Stimulated activated CD8-positive, alpha-beta memory T cell treated with anti-CD3 and anti-CD28 coated beads, Interleukin-4, amount 100 ng/mL, for 24 hours (primary cell): ENCODE data around the gene PANX1.
"Not testable (repeated sequence)": the region's sequence is repeated elsewhere in the genome, so short reads cannot be mapped to it uniquely, and the experiment has no call there.

Experiments used
- DNase-seq: peaks from one replicate; pipeline ENCODE4 v3.0.0-alpha.2; 2020; ENCODE audit warnings: low read depth

PANX1 gene

DNA sequence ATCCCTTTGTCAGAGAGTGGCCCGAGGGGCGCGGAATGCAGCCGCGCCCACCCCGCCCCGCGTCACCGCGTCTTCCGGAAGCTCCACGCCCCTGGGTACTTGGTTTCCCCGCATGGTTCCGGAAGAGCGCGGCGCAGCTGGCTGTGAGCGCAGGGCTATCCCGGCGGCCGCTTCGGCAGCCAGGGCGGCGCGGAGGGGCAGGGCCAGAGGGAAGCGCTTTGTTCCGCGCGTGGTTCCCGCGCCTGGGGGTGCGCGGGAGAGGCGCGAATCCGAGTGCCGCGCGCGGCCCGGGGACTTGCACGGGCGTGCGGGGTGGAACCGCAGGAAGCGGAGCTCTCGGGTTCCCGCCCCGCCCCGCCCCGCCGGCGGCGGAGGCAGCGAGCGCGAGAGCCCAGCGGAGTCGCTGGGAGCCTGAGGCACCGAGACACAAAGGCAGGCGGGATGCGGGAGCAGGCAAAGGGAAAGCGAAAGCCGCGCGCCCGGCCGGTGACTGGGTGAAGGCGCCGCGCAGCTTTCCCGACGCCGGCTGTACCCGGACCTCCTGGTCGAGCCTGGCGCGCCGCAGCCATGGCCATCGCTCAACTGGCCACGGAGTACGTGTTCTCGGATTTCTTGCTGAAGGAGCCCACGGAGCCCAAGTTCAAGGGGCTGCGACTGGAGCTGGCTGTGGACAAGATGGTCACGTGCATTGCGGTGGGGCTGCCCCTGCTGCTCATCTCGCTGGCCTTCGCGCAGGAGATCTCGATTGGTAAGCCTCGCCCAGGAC is at the start of gene PANX1:
Gene PANX1, plus strand, starts transcription at position 96 of the 766 bp plus-strand sequence. Its CDS starts 472 bp downstream, at position 568.
- peak; percentile 70 for DNase-seq

DNA sequence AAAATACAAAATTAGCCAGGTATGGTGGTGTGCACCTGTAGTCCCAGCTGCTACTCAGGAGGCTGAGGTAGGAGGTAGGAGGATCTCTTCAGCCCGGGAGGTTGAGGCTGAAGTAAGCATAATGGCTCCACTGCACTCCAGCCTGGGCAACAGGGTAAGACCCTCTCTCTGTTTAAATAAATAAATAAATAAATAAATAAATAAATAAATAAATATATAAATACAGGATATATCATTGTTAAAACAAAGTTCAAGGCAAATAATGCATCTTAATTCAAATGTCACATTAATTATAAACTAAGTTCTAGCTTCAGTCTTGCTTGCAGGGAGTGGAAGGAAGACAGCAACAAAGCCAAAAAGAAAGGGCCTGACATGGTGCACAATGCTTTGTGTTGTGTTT is 44.5 kb upstream of the PANX1 start:
- DNase-seq = no peak

GRCh38 chr11:94088906-94089305 is 39.7 kb upstream of the PANX1 start:
- no peak for DNase-seq

DNA sequence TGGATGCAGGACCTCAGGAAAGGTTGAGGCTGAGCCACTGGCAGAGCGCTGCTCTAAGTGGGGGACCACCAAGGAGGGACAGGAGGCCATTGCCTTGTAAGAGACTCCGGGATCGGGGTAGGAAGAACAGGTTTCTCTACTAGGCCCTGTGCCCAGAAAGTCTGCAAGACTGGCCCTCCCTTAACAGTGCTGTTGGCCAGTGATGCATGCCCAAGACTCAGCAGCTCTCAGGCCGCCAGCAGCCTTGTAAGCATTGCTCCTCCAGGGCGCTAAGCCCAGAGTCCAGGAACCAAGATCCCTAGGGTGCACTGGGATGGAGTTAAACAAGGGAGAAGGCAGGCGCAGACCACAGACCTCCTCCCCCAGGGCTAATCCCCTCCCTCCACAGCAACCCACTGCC is 39.3 kb upstream of the PANX1 start:
- DNase-seq = no peak

DNA sequence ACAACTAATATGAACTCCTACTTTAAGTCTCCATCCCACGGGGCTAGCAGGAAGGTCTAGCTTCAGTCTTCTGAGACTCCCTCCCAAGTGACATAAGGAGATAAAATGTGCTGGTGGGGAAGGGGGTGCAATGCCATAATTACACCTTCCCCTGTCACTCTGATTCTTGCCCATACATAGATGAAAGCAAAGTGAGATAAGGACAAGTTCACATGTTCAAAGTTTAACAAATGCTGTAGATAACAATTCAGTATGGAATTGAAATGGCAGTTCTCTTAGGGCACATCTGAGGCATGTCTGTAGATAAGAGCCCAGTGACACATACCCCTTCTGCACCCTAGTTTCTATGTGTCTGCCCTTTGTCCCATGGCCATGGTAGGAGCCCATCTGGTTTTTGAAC is 38.2 kb upstream of the PANX1 start:
- DNase-seq = no peak

- no peak for DNase-seq
Observed at GRCh38 chr11:94091091-94091490, 37.5 kb upstream of the PANX1 start.

GRCh38 chr11:94100253-94100652 is 28.4 kb upstream of the PANX1 start:
- no peak for DNase-seq

DNA sequence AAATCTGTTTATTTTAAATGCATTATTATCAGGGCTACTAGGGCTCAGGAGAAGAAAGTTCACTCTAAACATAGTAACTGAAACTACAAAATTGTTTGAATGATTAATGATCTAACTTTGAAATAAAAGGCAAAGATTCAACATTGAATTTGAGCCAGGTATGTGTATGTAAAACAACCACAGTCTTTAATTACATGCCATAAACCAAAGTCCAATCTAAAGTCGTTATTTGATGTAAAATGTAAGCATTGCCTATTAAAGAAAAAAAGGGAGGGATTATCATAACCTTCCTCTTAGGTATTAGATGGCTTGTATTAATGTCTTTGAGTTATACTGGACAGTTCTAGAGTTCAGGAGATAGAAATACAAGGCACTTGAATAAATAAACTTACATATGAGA is 25.2 kb upstream of the PANX1 start:
- no peak for DNase-seq

DNA sequence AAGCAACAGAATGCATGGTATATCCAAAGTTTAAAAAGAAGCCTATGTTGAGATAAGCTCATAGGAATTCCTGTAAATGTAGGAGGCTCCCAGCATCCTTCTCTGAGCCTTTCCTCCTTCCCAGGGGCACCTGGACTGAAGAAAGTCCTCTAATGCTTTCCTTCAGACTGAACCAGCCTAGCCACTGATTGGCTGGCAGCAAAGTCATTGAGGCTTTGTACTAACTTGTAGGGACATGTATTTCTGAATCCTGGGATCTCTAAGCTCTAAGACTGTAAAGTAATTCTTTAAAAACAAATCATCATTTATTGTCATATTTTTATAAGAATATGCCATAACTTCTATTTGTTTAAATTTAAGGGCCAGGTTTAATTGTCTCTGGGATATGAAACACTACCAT is 23.9 kb upstream of the PANX1 start:
- no peak for DNase-seq

GRCh38 chr11:94106716-94107115 is 21.9 kb upstream of the PANX1 start:
- DNase-seq = no peak

DNA sequence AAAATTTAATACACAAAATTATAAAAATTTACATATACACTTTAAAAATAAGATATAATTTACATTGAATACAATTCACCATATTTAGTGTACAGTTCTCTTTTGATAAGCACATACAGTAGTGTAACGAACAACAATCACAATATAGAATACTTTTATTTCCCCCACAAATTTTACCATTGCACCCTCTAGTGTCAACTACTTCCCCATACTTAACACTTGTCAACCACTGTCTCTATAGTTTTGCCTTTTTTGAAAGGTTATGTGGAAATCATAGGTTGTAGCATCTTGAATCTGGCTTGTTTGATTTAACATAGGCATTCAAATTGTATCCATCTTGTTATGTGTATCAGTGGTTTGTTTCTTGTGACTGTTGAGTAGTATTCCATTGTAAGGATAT is 21.3 kb upstream of the PANX1 start:
- DNase-seq = no peak

GRCh38 chr11:94111241-94111640 is 17.4 kb upstream of the PANX1 start:
- no peak for DNase-seq

DNA sequence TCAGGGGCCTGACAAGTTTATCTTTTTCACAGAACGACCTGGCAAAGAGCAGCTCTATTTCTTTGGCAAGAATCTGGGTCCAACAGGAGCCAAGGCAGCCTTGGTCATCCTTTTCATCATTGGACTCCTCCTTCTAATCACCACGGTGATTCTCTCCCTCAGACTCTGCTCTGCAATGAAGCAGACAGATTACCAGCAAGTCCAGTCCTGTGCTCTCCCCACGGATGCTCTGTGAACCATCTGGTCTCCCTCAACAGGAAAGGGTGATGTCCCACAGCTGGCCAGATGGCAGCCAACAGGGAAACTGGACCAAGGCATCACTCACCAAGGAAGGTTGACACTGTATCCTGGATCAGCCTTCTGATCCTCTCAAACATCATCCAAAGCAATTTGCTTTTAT is 17.0 kb upstream of the PANX1 start:
- no peak for DNase-seq

DNA sequence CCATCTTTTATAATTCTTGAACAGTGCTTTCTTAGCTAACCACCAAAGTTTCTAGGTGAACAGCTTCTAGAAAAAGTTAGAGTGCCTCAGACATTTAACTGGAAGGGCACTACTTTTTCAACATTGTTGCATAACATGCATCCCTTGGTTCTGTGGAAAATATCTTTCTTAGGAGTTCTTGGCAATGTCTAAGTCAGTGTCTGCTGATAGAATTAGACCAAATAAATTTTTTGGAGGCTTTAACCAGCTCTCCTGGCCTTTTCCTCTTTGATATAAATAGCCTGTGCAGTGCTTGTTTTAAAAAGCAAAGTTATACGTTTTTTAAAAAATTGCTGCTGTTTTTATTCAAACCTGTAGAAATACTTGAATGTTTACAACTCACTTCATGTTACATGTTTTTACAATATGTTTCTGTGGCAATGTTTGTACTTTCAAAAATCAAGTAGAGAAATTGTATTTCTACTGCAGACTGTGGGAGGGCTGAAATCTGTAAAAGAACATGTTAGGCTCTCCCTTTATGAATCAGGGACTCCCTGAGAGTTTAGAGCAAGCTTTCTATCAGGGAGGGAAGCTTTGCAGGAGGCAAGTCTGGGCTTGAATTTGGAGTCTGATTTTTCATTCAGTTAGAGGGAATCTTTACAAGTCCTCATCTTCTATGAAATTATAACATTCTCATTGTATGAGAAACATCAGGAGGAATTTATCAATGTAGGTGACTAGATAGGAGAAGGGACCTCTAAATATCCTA is 16.3 kb upstream of the PANX1 start:
- DNase-seq = no peak

DNA sequence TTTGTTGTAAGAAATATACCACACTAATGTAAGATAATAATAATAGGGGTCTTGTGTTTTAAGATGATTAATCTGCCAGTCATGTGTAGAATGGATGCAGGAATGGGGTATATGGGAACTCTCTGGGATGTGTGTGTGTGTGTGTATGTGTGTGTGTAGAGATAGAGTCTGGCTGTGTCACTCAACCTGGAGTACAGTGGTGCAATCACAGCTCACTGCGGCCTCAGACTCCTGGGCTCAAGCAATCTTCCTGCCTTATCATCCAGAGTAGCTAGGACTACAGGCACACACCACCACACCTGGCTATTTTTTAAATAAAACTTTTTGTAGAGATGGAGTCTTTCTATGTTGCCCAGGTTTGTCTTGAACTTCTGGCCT is 11.5 kb upstream of the PANX1 start:
- no peak for DNase-seq

GRCh38 chr11:94117871-94118270 is 10.8 kb upstream of the PANX1 start:
- no peak for DNase-seq

GRCh38 chr11:94119676-94120075 is 9.0 kb upstream of the PANX1 start:
- not testable (repeated sequence) for DNase-seq

DNA sequence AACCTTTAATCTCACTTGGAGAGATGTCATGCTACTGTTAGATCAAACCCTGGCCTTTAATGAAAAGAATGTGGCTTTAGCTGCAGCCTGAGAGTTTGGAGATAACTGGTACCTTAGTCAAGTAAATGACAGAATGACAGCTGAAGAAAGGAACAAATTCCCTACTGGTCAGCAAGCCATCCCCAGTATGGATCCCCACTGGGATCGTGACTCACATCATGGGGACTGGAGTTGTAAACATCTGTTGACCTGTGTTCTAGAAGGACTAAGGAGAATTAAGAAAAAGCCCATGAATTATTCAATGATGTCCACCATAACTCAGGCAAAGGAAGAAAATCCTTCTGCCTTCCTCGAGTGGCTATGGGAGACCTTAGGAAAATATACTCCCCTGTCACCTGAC is 8.1 kb upstream of the PANX1 start:
- DNase-seq = not testable (repeated sequence)

DNA sequence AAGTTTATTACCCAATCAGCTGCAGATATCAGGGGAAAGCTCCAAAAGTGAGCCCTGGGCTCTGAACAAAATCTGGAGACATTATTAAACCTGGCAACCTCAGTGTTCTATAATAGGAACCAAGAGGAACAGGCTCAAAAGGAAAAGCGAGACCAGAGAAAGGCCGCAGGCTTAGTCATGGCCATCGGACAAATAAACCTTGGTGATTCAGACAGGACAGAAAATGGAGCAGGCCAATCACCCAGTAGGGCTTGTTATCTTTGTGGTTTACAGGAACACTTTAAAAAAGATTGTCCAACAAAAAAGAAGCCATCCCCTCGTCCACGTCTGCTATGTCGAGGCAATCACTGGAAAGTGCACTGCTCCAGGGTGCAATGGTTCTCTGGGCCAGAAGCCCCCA is 7.7 kb upstream of the PANX1 start:
- no peak for DNase-seq

- DNase-seq = no peak
Observed at GRCh38 chr11:94125407-94126115, 3.1 kb upstream of the PANX1 start.

GRCh38 chr11:94127638-94128037 is 1.0 kb upstream of the PANX1 start:
- DNase-seq = no peak

DNA sequence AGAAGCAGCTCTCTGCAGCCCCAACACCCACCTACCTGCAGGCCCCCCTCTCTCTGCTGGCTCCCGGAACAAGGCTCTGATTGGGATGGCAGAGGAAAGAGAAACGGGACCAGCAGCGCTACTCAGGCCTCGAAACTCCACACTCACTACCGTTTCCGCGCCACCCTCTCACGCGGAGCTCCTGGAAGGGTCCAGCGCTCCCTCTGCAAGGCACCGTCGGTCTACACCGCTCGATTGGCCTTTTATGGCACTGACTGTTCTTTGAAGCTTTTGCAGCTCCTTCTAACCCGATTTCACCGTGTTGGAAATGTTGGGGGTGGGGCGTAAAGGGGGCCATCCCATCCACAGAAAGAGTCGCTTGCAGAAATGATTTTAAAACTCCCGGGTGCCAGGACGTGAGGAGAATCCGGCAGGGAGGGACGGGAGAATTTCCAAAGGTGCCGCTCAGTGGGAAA is 323 bp upstream of the PANX1 start:
- no peak for DNase-seq
